ENCODE measurements around the gene DLG2.

- TF ChIP-seq CTCF (conservative IDR thresholded peaks at IDR 0.05; ENCODE audit: low read depth, low read length) (no peak), RFX5 (IDR thresholded peaks at IDR 0.05; ENCODE audit: low read depth, low read length) (no peak), POLR2A (IDR thresholded peaks at IDR 0.05; ENCODE audit: low read depth, low read length) (no peak), USF2 (IDR thresholded peaks at IDR 0.05; ENCODE audit: low read depth, low read length) (no peak)
These were observed 1817.9 kb downstream of the DLG2 start for GRCh38 chr11:83809274-83809673.

Data from IMR-90 (cell line).